KG1 (cell line): Measurements from ENCODE around the gene MAP4K4.

ENCODE experiments used
- DNase-seq: peaks from one replicate; lab custom pipeline; 2025; lab: John Stamatoyannopoulos, UW

Gene MAP4K4

GRCh38 chr2:101842471-101842870 is 145.0 kb downstream of the MAP4K4 start:
- DNase-seq, result no peak

DNA sequence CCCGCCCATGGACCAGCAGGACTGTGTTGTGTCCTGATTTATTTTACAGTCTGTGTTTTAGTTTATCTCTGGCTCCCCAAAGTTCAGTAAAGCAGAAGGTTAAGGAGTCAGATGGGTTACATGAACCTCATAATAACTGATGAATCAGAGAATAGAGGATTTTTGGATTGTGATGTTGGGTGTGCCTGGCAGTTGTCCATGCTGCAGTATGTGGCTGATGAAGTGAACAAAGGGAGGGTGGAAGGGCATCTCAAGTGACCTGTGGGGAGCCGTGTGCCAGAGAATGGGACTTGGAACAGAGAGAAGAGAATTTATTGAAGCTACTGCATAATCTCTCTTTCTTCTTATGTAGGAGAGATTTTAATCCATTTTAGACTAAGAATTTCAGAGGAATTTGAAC is 145.5 kb downstream of the MAP4K4 start:
- no peak for DNase-seq

DNA sequence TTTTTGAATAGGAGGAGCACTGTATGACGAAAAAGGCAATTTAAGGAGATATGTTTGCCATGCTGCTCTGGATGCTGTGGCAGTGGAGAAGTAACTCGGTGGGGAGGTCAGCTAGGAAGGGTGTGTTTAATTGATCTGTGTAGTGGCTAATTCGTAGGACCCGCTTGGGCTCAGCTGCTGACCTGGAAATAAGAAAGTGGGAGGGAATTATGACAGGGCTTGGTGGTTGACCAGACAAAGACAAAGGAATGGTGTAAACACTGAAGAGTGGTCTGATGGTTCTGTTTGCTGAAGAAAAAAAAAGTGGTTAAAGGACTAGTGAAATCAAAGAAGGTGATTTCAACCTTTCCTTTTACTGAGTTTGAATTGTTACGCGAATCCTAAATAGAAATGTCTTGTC is 146.0 kb downstream of the MAP4K4 start:
- no peak for DNase-seq

DNA sequence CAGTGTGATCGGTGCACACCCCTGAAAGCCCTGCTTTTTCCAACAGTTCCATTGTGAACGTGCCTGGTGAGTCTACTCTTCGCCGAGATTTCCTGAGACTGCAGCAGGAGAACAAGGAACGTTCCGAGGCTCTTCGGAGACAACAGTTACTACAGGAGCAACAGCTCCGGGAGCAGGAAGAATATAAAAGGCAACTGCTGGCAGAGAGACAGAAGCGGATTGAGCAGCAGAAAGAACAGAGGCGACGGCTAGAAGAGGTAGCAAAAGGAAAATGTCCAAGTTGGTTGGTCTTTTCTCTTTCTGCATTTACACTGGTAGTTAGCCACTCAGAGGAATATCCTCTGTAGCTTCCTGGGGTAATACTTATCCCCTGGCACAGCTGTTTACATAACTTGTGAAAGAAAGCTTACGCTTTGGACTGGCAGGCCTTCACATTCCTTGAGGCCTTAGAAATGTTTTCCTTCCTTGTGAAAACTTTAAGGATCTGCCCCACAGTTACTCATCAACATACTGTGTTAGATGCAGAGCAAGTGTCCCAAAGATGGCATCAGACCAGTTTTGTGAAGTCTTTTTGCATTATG is 146.6 kb downstream of the MAP4K4 start:
- DNase-seq, result no peak

DNA sequence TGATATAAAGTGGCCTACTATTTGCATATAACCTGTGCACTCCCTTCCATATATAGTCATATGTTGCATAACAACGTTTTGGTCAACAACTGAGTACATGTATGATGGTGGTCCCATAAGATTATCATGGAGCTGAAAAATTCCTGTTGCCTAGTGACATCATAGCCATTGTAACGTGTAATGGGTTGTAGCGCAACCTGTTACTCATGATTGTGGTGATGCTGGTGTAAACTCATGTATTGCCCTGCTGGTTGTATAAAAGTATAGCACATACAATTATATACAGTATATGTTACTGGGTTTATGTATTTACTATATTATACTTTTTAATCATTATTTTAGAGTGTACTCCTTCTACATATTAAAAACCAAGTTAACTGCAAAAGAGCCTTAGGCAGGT is 149.5 kb downstream of the MAP4K4 start:
- no peak for DNase-seq

DNA sequence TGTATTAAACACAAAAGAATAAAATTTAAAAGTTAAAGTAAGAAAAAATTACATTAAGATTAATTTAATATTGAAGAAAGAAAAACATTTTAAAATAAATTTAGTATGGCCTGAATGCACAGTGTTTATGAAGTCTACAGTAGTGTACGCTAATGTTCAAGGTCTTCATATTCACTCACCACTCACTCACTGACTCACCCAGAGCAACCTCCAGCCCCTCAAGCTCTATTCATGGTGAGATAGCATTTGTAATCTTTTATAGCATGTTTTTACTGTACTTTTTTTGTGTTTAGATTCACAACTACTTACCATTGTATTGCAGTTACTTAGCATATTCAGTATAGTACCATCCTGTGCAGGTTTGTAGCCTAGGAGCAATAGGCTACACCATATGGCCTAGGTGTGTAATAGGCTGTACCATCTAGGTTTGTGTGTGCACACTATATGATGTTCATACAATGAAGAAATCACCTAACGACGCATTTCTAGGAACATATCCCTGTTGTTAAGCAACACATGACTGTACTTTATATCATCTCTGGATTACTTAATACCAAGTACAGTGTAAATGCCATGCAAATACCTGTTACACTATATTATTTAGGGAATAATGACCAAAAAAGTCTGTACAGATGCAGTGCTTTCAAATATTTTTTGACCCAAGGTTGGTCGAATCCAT is 150.3 kb downstream of the MAP4K4 start:
- DNase-seq, result no peak

DNA sequence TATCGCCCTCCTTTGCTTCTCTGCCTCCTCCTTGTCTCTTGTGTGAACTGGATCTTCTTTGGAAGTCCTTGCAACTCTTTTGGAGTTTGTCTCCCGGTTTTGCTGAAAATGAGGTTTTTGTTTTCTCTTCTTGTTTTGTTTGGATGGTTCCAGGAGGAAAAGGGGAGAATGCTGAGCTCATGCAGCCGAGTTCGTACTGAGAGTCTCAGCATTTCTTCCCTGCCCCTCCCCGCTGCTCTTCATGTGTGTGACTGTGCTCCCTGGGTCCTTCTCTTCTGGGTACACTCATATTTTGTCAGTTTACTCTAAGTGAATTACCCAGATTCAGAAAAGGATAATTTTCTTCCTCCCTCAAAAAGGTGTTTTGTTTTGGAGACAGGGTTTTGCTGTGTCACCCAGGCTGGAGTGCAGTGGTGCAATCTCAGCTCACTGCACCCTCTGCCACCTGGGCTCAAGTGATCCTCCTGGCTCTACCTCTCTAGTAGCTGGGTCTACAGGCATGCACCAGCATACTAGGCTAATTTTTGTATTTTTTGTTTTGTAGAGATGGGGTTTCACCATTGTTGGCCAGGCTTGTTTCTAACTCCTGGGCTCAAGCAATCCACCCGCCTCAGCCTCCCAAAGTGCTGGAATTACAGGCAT is 151.4 kb downstream of the MAP4K4 start:
- DNase-seq, result no peak

- no peak for DNase-seq
Observed at GRCh38 chr2:101850450-101850849, 152.9 kb downstream of the MAP4K4 start.

DNA sequence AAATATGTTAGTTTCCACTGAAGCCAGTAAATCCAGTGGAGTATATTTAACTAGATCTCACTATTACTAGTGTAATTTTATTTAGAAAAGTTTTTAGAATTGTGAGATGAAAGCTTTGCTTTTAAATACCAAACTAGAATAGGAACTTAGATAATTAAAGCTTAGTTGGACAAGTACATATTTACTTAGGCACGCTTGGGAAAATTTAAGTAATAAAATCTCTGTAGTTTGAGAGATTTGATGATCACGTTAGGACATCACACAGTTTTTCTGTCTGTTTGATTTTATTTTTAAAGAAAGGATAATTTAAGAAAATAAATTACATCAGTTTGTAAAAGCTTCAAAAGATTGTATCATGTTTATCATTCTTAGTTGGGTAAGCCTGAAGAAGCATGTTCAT is 153.5 kb downstream of the MAP4K4 start:
- DNase-seq, result no peak

- no peak for DNase-seq
Observed at GRCh38 chr2:101852824-101853223, 155.3 kb downstream of the MAP4K4 start.

GRCh38 chr2:101854877-101855276 is 157.4 kb downstream of the MAP4K4 start:
- DNase-seq, result no peak

DNA sequence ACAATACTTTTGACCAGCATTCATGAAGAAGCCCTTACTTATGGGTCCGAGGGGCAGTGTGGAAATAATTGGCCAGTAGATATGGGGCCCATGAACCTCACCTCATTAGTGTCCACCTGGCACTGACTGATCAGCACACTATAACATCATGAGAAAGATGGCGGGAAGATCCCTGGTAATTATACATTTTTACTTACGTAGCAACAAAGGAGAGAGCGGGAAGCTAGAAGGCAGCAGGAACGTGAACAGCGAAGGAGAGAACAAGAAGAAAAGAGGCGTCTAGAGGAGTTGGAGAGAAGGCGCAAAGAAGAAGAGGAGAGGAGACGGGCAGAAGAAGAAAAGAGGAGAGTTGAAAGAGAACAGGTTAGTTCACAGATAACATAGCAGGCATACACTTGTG is 158.3 kb downstream of the MAP4K4 start:
- DNase-seq, result no peak

DNA sequence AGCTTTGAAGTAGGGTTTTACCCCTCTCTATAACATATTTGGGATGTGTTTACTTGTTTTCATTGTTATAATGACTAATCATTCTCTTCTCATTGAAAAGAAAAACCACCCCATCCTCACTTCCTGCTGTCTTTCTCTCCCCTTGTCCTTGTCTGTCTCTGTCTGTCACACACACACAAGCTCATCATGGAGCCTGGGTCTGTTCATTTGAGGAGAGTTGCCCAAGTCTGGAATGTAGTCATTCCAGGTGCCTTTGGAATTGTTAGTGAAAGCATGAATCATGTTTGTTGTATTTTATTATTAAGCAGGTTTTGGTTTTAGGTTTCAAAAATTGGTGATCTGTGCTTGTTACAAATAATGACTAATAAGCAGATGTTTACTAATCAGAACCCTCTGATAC is 160.7 kb downstream of the MAP4K4 start:
- DNase-seq, result no peak

DNA sequence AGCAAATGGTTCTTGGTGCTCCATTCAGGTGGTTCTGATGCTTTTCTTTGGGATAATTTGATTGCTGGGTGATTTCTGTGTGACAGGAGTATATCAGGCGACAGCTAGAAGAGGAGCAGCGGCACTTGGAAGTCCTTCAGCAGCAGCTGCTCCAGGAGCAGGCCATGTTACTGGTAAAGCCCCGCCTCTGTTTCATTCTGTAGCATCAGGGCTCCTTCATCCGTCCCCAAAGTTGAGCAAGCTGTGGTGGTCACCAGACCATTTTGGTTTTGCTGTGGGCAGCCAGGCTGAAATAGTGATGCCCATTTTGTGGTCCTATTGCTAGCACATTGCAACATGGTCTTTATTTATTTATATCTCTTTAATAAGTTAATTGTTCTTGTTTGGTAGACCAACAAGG is 161.4 kb downstream of the MAP4K4 start:
- no peak for DNase-seq

GRCh38 chr2:101859604-101860003 is 162.1 kb downstream of the MAP4K4 start:
- DNase-seq, result no peak

DNA sequence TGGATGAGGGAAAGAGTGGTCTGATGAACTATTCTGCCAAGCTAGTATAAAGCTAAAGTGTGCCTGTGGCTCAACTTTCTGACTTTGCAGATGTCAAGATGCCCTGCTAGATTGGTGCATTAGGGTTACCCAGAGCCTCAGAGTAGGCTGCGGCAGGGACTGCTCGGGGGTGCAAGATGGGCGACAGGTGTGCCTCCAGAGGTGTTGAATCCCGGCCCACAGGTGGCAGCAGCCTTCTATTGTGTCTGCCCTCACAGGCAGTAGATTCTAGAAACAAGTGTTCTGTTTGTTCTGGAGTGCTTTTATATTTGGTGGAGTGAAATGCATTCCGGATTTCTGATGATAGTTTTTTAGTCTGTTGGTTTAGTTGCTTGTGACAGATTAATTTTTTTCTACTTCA is 162.7 kb downstream of the MAP4K4 start:
- no peak for DNase-seq

DNA sequence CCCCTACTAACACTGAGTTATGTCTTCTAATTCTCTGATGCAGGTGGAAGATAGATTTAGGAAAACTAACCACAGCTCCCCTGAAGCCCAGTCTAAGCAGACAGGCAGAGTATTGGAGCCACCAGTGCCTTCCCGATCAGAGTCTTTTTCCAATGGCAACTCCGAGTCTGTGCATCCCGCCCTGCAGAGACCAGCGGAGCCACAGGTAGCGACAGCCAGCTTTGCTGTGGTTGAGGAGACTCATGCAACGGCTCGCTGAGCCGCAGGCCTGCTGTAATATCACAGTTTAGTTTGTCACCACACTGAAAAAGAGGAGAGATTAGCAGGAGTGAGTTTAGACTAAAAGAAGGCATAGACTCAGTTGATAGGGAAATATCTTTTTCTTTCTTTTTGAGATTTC is 163.3 kb downstream of the MAP4K4 start:
- DNase-seq, result no peak

DNA sequence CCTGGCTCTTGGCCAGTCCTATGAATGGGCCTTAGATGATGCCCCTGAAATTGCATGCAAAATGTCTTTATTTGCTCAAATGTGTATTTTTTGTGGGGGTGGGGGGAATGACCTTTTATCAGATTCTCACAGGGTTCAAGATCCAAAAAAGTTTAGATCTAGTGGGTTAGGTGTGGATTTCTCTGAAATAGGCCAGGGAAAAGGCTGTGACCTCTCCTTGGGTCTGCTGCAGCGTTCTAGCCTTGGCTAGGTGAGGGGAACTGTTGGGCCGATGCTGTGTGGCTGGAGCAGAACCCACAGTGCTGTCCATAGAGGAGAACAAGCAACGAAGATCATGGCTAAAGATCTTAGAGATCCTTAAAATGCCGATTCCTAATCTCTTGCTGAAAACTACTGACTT is 163.9 kb downstream of the MAP4K4 start:
- DNase-seq, result no peak

- DNase-seq, result no peak
Observed at GRCh38 chr2:101863534-101863933, 166.0 kb downstream of the MAP4K4 start.

DNA sequence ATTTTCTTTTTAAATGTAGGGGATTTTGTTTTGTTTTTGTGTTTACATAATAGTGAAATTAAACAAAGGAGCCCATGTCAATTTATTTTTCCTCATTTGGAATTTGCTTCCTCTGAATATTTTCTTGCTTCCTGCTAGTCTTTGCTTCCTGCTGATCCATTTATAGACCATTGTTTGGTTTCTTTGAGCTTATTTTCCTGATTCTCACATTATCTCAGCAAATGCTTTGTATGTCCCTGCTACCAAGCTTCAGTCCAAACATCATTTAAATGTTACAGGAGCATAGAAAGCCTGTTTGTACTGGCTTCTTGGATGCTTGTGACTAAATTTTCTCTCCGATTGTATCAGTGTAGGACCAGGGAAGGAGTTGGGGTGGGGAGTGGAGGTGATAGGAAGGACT is 166.9 kb downstream of the MAP4K4 start:
- DNase-seq, result no peak

- no peak for DNase-seq
Observed at GRCh38 chr2:101868525-101868924, 171.0 kb downstream of the MAP4K4 start.

DNA sequence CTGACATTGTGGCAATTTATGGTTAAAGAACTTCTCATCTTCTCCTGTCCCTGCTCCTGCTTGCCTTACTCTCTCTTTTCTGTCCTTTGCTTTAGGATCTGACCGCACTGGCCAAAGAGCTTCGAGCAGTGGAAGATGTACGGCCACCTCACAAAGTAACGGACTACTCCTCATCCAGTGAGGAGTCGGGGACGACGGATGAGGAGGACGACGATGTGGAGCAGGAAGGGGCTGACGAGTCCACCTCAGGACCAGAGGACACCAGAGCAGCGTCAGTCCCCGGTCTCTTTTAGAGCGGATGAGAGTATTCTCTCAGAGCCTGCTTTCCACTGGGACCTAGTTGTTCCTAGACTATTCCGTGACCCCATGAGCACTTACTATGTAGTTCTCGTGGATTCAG is 172.0 kb downstream of the MAP4K4 start:
- DNase-seq, result no peak

- no peak for DNase-seq
Observed at GRCh38 chr2:101870444-101870843, 172.9 kb downstream of the MAP4K4 start.

GRCh38 chr2:101871480-101871879 is 174.0 kb downstream of the MAP4K4 start:
- no peak for DNase-seq
